Mesodermal cell (in vitro differentiated cells): ENCODE measurements around the gene CSPG4.
A peak's percentile ranks its signal among the peaks of the same experiment; 100 is the strongest.
"Not testable (repeated sequence)": the region's sequence is repeated elsewhere in the genome, so short reads cannot be mapped to it uniquely, and the experiment has no call there.

Experiments
- H3K27ac ChIP-seq: 2 replicates; pipeline ENCODE4 v1.7.0; 2013; ENCODE audit warnings: mild to moderate bottlenecking, low read depth, low read length, moderate library complexity; ENCODE audit not compliant: severe bottlenecking
- H3K36me3 ChIP-seq: 2 replicates; pipeline ENCODE4 v1.7.1; 2013; ENCODE audit warnings: mild to moderate bottlenecking, low read length, moderate library complexity; ENCODE audit not compliant: control insufficient read depth, insufficient read depth
- H3K4me1 ChIP-seq: one replicate; pipeline ENCODE4 v1.7.1; 2013; ENCODE audit warnings: mild to moderate bottlenecking, low read length; ENCODE audit not compliant: insufficient read depth, control insufficient read depth, poor library complexity, severe bottlenecking
- H3K4me3 ChIP-seq: 2 replicates; pipeline ENCODE4 v1.7.0; 2013; ENCODE audit warnings: low read length, control low read depth, mild to moderate bottlenecking; ENCODE audit not compliant: insufficient read depth, poor library complexity, severe bottlenecking; ENCODE audit errors: extremely low read depth
- H3K9me3 ChIP-seq: 2 replicates; pipeline ENCODE4 v1.7.1; 2013; ENCODE audit warnings: mild to moderate bottlenecking, low read length, moderate library complexity; ENCODE audit not compliant: control insufficient read depth
- WGBS, 2 experiments: methylation state at CpG; one replicate each; pipeline ENCODE4 v1.1.5; 2013; ENCODE audit warnings: missing lambda C conversion rate in 2 of 2; ENCODE audit not compliant: insufficient coverage in 2 of 2; 5-methylcytosine and 5-hydroxymethylcytosine counted together

Gene CSPG4

DNA sequence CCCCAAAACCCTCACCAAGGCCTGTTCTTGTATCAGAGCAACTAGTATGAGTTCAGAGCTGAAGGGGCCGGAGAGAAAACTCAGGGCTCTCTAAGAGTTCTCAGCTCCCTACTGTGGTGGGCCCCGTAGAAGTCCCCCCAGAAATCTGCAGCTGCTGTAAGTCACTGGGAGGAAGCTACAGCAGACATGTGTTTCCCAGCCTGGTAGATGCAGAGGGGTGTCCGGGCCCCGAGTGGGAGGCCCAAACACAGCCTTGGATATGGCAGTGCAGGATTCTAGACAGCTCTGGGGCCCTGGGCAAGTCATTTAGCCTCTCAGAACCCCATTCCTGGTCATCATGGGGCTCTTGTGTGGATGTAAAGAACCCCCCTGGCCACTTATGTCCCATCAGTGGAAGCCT is 39.2 kb upstream of the CSPG4 start:
- 96 to 97% methylated on average over 2 to 3 of the region's 4 CpGs for WGBS, 2 experiments
- H3K27ac ChIP-seq = no peak overlapping the region
- no peaks in the 10 kb centered on the region for H3K36me3 ChIP-seq
- H3K9me3 ChIP-seq = no peaks in the 10 kb centered on the region
- no peaks in the 10 kb centered on the region for H3K4me1 ChIP-seq
- no peak overlapping the region for H3K4me3 ChIP-seq

DNA sequence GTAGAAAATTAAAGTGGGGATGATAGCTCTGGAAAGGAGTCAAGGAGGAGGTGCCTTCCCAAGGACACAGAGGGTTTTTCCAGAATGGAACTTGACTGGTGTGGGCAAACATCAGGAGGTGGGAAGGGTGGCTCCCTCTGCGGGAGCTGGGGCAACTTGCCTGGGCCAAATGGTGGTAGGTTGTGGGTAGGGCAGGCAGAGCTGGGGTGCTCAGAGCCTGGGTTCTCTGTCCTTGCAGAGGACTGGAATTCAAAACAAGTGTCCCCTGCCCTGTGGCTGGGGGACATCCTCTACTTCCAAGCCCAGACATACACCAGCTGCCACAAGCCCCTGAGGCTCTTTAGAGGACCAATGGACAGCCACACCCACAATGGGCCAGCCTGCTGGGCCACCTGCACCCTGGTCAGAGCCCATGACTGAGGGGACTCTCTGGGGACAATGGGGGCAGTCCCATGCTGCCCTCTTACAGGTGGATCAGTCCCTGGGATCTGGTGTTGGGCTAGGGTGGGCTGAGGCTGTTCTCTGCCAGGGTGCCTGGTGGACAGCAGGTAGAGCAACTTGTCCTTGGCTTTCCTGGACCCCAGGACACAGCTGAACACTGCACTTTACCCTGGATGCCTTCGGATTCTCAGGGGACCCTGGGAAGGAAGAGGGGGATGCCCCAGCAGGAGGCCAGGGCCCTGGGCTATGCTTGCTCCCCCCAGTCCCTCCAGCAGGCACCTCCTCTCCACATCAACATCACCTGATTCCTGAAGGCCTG is 38.6 kb upstream of the CSPG4 start:
- Histone ChIP-seq H3K4me1 (no peaks in the 10 kb centered on the region), H3K4me3 (no peak overlapping the region), H3K27ac (no peak overlapping the region), H3K9me3 (no peaks in the 10 kb centered on the region), H3K36me3 (no peaks in the 10 kb centered on the region)
- WGBS, 2 experiments = 0 to 100% methylated on average over 1 of the region's 2 CpGs

DNA sequence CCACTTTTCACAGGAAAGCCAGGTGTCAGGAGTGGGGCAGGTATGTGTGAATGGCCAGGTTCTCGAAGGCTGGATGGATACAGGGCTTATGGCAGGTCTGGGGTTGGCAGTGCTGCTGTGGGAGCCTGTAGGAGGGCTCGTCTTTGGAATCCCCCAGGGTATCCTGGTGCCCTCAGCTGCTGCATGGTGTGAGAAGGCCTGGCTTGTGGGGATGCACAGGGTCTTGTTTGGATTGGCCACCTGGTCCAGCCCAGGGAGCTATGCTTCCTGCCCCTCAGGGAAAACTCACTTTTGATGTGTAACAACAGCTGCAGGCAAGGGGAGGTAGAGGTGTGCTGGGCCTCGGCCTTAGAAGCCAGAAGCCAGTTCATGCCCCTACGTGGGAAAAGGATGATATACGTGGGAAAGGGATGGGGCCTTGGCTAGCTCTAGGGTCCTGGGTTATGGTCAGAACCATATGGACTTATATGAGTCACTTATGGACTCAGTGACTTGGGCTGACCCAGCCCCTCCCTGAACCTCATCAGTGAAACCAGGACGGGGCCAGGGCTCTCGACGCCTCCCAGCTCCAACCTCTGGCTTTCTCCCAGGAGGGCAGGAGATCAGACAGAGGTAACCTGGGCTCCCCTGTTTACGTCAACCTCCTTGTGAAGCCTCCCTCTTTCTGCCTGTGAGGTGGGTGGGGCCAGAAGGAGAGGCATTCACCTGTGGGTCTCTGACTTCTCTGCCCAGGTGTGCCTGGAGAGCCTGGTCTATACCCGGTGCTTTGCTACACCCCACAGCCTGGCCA is 37.8 kb upstream of the CSPG4 start:
- H3K4me1 ChIP-seq = no peaks in the 10 kb centered on the region
- no peaks in the 10 kb centered on the region for H3K9me3 ChIP-seq
- no peak overlapping the region for H3K27ac ChIP-seq
- H3K36me3 ChIP-seq = no peaks in the 10 kb centered on the region
- H3K4me3 ChIP-seq = no peak overlapping the region
- 93 to 94% methylated on average over 8 to 9 of the region's 10 CpGs for WGBS, 2 experiments

- H3K27ac ChIP-seq = no peak overlapping the region
- no peaks in the 10 kb centered on the region for H3K36me3 ChIP-seq
- H3K9me3 ChIP-seq = no peaks in the 10 kb centered on the region
- WGBS, 2 experiments = 100% methylated on average over 1 of the region's 4 CpGs
- no peaks in the 10 kb centered on the region for H3K4me1 ChIP-seq
- H3K4me3 ChIP-seq = no peak overlapping the region
Observed at GRCh38 chr15:75749820-75750219, 37.2 kb upstream of the CSPG4 start.

- not testable (repeated sequence) for H3K36me3 ChIP-seq, H3K4me1 ChIP-seq, H3K27ac ChIP-seq, H3K9me3 ChIP-seq, H3K4me3 ChIP-seq
- 87 to 88% methylated on average over 2 to 3 of the region's 10 CpGs for WGBS, 2 experiments
Observed at GRCh38 chr15:75748882-75749281, 36.2 kb upstream of the CSPG4 start.

- 100% methylated on average over 1 to 2 of the region's 5 CpGs for WGBS, 2 experiments
- not testable (repeated sequence) for H3K36me3 ChIP-seq, H3K9me3 ChIP-seq, H3K27ac ChIP-seq, H3K4me1 ChIP-seq, H3K4me3 ChIP-seq
Observed at GRCh38 chr15:75747121-75747520, 34.5 kb upstream of the CSPG4 start.

GRCh38 chr15:75745305-75745704 is 32.7 kb upstream of the CSPG4 start:
- WGBS, 2 experiments = 80% methylated on average over 1 of the region's 1 CpG; no CpG with 5 or more reads in 1 of the 2 experiments
- no peaks in the 10 kb centered on the region for H3K4me1 ChIP-seq

DNA sequence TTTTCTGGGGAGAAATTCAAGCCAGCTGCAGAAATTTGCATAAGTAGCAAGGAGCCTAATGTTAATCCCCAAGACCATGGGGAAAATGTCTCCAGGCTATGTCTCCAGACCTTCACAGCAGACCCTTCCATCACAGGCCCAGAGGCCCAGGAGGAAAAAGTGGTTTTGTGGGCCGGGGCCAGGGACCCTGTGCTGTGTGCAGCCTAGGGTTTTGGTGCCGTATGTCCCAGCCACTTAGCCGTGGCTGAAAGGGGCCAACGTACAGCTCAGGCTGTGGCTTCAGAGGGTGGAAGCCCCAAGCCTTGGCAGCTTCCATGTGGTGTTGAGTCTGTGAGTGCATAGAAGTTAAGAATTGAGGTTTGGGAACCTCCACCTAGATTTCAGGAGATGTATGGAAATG is 29.7 kb upstream of the CSPG4 start:
- 88 to 91% methylated on average over 4 of the region's 4 CpGs for WGBS, 2 experiments
- not testable (repeated sequence) for H3K4me3 ChIP-seq, H3K4me1 ChIP-seq, H3K27ac ChIP-seq, H3K36me3 ChIP-seq, H3K9me3 ChIP-seq

More at GRCh38 chr15:75745305-75745704, 32.7 kb upstream of the CSPG4 start:
- Histone ChIP-seq H3K9me3 (no peaks in the 10 kb centered on the region), H3K27ac (no peak overlapping the region), H3K4me3 (no peak overlapping the region), H3K36me3 (no peaks in the 10 kb centered on the region)

- no peaks in the 10 kb centered on the region for H3K36me3 ChIP-seq
- no peaks in the 10 kb centered on the region for H3K4me1 ChIP-seq
- 100% methylated on average over 2 to 5 of the region's 5 CpGs for WGBS, 2 experiments
- H3K4me3 ChIP-seq = no peak overlapping the region
- no peak overlapping the region for H3K27ac ChIP-seq
- no peaks in the 10 kb centered on the region for H3K9me3 ChIP-seq
Observed at GRCh38 chr15:75739791-75740190, 27.1 kb upstream of the CSPG4 start.

GRCh38 chr15:75738647-75739325 is 26.1 kb upstream of the CSPG4 start:
- WGBS, 2 experiments = 17 to 23% methylated on average over 34 to 47 of the region's 54 CpGs
- Histone ChIP-seq H3K27ac (no peak overlapping the region), H3K4me1 (peaks cover 8% of the 10 kb centered on the region)

More at GRCh38 chr15:75738647-75739325, 26.1 kb upstream of the CSPG4 start:
- Histone ChIP-seq H3K9me3 (no peaks in the 10 kb centered on the region), H3K4me3 (peak overlapping the region; percentile 76), H3K36me3 (no peaks in the 10 kb centered on the region)
